SK-N-SH treated with all-trans-retinoic acid at 6 μM for 48 hours (cell line): ENCODE results near the gene TEKTIP1.

Source experiments
- ARNTL ChIP-seq: fragments of 450-650 bp; formaldehyde crosslinking; IDR thresholded peaks from 2 replicates; pipeline ENCODE4 v1.5.0; 2020; ENCODE audit warnings: low read depth, mild to moderate bottlenecking, moderate library complexity, borderline replicate concordance
- BACH2 ChIP-seq: fragments of 250-450 bp; sonication (Bioruptor Pico); IDR thresholded peaks from 2 replicates; pipeline ENCODE4 v1.9.0; 2021; ENCODE audit warnings: mild to moderate bottlenecking, borderline replicate concordance
- ESRRG ChIP-seq: fragments of 250-450 bp; sonication (Bioruptor Pico); IDR thresholded peaks from 2 replicates; pipeline ENCODE4 v1.6.1; 2021; ENCODE audit warnings: mild to moderate bottlenecking
- PPARA ChIP-seq: fragments of 250-450 bp; sonication (Bioruptor Pico); IDR thresholded peaks from 2 replicates; pipeline ENCODE4 v1.5.0; 2020; ENCODE audit warnings: mild to moderate bottlenecking, borderline replicate concordance
- ZC3H10 ChIP-seq: fragments of 250-450 bp; sonication (Bioruptor Pico); IDR thresholded peaks from 2 replicates; pipeline ENCODE4 v1.5.1; 2021; ENCODE audit warnings: mild to moderate bottlenecking, moderate library complexity
- ZFP30 ChIP-seq: fragments of 450-650 bp; formaldehyde crosslinking; IDR thresholded peaks from 2 replicates; pipeline ENCODE4 v1.5.0; 2022; ENCODE audit warnings: mild to moderate bottlenecking, moderate library complexity
- ZNF70 ChIP-seq: fragments of 450-650 bp; formaldehyde crosslinking; IDR thresholded peaks from 2 replicates; pipeline ENCODE4 v1.5.0; 2020; ENCODE audit warnings: mild to moderate bottlenecking, moderate library complexity
- TF ChIP-seq, protein P1 (sequence below): fragments of 250-450 bp; sonication (Bioruptor Pico); IDR thresholded peaks from 2 replicates; pipeline ENCODE4 v1.8.0; 2020; ENCODE audit warnings: mild to moderate bottlenecking, moderate library complexity, borderline replicate concordance
- TF ChIP-seq, protein P2 (sequence below): fragments of 250-450 bp; sonication (Bioruptor Pico); IDR thresholded peaks from 2 replicates; pipeline ENCODE4 v1.5.1; 2021; ENCODE audit warnings: mild to moderate bottlenecking, moderate library complexity

DNA sequence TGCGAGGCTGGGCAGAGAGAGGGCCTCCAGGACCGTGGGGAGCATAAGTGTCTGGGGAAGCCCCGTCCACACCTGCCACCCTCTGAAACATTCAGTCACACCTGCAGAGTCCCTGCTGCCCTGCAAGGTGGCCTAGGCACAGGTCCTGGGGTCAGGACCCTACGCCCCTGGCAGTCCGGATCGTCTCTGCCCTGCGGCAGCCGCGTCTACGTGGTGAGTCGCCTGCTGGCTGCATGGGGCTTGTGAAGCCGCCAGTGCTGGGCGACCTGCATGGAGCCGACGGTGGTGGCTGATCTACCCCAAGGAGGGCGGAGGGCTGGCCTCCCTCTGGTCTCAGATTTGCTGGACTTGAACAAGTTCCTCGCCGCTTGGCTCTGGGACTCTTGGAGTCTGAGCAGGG, 19.8 kb upstream of the TEKTIP1 start:
- TF ChIP-seq, protein P1, sequence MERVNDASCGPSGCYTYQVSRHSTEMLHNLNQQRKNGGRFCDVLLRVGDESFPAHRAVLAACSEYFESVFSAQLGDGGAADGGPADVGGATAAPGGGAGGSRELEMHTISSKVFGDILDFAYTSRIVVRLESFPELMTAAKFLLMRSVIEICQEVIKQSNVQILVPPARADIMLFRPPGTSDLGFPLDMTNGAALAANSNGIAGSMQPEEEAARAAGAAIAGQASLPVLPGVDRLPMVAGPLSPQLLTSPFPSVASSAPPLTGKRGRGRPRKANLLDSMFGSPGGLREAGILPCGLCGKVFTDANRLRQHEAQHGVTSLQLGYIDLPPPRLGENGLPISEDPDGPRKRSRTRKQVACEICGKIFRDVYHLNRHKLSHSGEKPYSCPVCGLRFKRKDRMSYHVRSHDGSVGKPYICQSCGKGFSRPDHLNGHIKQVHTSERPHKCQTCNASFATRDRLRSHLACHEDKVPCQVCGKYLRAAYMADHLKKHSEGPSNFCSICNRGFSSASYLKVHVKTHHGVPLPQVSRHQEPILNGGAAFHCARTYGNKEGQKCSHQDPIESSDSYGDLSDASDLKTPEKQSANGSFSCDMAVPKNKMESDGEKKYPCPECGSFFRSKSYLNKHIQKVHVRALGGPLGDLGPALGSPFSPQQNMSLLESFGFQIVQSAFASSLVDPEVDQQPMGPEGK (CRISPR knock-in tag) = no peak
- TF ChIP-seq ZC3H10 (no peak), ARNTL (CRISPR knock-in tag) (no peak), ESRRG (CRISPR knock-in tag) (no peak), PPARA (CRISPR knock-in tag) (no peak), BACH2 (CRISPR knock-in tag) (no peak), ZFP30 (no peak), ZNF70 (CRISPR knock-in tag) (no peak)
- TF ChIP-seq, protein P2, sequence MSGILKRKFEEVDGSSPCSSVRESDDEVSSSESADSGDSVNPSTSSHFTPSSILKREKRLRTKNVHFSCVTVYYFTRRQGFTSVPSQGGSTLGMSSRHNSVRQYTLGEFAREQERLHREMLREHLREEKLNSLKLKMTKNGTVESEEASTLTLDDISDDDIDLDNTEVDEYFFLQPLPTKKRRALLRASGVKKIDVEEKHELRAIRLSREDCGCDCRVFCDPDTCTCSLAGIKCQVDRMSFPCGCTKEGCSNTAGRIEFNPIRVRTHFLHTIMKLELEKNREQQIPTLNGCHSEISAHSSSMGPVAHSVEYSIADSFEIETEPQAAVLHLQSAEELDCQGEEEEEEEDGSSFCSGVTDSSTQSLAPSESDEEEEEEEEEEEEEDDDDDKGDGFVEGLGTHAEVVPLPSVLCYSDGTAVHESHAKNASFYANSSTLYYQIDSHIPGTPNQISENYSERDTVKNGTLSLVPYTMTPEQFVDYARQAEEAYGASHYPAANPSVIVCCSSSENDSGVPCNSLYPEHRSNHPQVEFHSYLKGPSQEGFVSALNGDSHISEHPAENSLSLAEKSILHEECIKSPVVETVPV (CRISPR knock-in tag) = no peak
